Measurements from ENCODE around the gene SEZ6. TPM values are rescaled to one million over a fixed set of nuclear protein-coding genes. Genes with fewer than 3 reads are reported as not detected.

Gene SEZ6
- total RNA-seq, 1 donor from 2014 or later = 1.5 TPM

DNA sequence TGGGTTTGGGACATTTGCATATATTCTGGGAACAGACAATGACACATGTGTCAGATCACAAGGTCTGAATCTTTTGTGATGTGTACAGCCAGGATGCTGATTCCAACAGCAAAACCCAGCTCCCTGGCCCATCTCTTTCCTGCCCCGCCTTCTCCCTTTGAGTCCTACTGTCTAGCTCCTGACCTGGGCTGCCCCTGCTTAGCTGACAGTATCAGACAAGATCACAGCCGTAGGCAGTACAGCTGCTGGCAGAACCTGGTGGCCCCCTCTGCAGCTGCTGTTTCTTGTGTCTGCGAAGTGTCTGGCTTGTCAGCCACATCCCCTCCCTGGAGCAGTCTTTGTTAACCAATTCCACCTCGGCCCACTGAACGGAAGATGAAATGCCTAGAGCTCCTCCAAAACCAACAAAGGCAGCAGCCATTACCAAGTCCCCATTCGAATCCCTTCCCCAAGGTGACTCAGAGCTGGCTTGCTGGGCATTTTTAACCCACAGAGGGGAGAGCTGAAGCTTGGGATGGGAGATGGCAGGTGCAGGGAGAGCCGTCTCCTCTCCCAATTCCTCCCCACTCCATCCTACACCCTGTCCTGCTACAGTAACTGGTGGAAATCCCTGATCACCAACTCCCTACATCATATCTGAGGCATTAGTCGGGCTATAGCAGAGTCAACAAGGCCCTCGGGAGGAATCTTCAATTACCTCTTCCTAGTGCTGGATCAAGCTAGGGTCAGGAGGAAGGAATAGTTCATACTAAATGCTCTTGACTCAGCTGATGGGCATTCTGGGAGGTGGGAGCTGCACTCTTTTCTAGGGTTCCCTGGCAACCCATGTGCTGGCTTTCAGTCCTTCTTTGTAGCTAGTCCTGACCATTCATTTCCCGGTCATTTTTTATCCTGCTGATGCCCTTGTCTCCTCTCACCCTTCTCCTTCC, 42.9 kb upstream of the SEZ6 start:
- no peak overlapping the region for H2AFZ ChIP-seq (replicated peaks)
- H3K27me3 ChIP-seq = no peaks in the 10 kb centered on the region
- no peak overlapping the region for H3K27ac ChIP-seq
- peak; percentile 65 for DNase-seq (ENCODE audit: low spot score)
- no peaks in the 10 kb centered on the region for H3K36me3 ChIP-seq
- H3K36me3 Mint-ChIP-seq = no peaks in the 10 kb centered on the region
- H3K9ac ChIP-seq = no peak overlapping the region
- H3K4me3 ChIP-seq = no peak overlapping the region
- peaks cover 66% of the 10 kb centered on the region for H3K4me1 Mint-ChIP-seq
- TF ChIP-seq EZH2 (IDR thresholded peaks at IDR 0.05) = no peak
- TF ChIP-seq EZH2phosphoT487 (IDR thresholded peaks at IDR 0.05) = no peak
- TF ChIP-seq CTCF (IDR thresholded peaks at IDR 0.05) = no peak
- H3K27ac Mint-ChIP-seq = peak overlapping the region; percentile 29
- H3K27me3 Mint-ChIP-seq (ENCODE audit: insufficient read depth, low read depth) = peaks cover 58% of the 10 kb centered on the region
- H3K9me3 Mint-ChIP-seq = peaks cover 3% of the 10 kb centered on the region
- no peaks in the 10 kb centered on the region for H3K79me2 ChIP-seq (ENCODE audit: low read depth)
- H3K4me3 Mint-ChIP-seq = peak overlapping the region; percentile 75
- peaks cover 15% of the 10 kb centered on the region for H3F3A ChIP-seq (ENCODE audit: low read depth)
- H3K4me2 ChIP-seq = peak overlapping the region; percentile 36
- H3K4me1 ChIP-seq = peaks cover 25% of the 10 kb centered on the region
- no peaks in the 10 kb centered on the region for H3K9me3 ChIP-seq (ENCODE audit: low read depth)
- no peaks in the 10 kb centered on the region for H4K20me1 ChIP-seq (ENCODE audit: low read depth)

- Mint-ChIP-seq H3K4me1 (peaks cover 76% of the 10 kb centered on the region), H3K36me3 (no peaks in the 10 kb centered on the region), H3K4me3 (no peak overlapping the region), H3K27ac (peak overlapping the region; percentile 80), H3K27me3 (ENCODE audit: insufficient read depth, low read depth) (peaks cover 55% of the 10 kb centered on the region), H3K9me3 (peaks cover 3% of the 10 kb centered on the region)
- Histone ChIP-seq H2AFZ (replicated peaks) (no peak overlapping the region), H3K9ac (no peak overlapping the region), H3F3A (ENCODE audit: low read depth) (peaks cover 38% of the 10 kb centered on the region), H3K27me3 (no peaks in the 10 kb centered on the region), H3K36me3 (no peaks in the 10 kb centered on the region), H3K27ac (no peak overlapping the region), H3K79me2 (ENCODE audit: low read depth) (no peaks in the 10 kb centered on the region), H4K20me1 (ENCODE audit: low read depth) (no peaks in the 10 kb centered on the region), H3K4me1 (peaks cover 39% of the 10 kb centered on the region), H3K4me2 (no peak overlapping the region), H3K9me3 (ENCODE audit: low read depth) (no peaks in the 10 kb centered on the region), H3K4me3 (no peak overlapping the region)
- no peak for DNase-seq (ENCODE audit: low spot score)
- no peak for TF ChIP-seq EZH2phosphoT487 (IDR thresholded peaks at IDR 0.05)
- TF ChIP-seq CTCF (IDR thresholded peaks at IDR 0.05) = no peak
Observed at GRCh38 chr17:29046473-29046839, 40.6 kb upstream of the SEZ6 start.

DNA sequence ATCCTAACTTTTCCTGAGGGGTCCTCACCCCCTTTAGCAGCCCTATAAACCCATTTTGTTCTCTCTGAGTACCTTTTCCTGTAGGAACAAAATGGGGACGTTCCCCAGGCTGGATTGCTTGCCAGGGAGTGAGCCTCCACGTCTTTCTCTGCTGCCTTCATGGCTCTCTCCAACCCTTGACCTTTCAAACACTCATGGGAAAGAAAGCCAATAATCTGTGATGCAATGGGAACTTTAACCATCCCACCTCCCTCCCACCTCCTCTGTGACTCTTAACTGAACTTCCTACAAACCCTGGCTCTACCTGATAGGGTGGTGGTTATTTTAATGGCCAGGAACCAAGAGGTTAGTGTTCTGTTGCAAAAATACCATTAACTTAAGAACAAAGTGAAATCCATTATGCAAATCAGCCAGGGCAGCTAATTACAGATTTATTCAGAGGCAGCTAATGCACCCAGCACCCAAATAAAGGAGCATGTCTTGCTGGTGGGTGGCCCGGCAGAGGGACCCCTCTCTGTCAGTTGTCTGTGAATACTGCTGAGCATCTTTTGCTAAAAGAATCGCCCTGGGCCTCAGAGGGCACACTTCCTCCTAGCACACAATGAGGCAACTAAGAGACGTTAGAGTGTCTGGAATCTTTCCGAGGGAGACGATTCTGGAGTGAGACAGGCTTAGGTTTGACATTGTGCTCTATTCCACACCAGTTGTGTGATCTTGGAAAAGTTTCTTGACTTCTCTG, 40.1 kb upstream of the SEZ6 start:
- Histone ChIP-seq H3K4me2 (no peak overlapping the region), H3K27me3 (no peaks in the 10 kb centered on the region), H3K27ac (no peak overlapping the region), H3K36me3 (no peaks in the 10 kb centered on the region), H4K20me1 (ENCODE audit: low read depth) (no peaks in the 10 kb centered on the region), H3K9ac (no peak overlapping the region), H3K4me3 (no peak overlapping the region), H3F3A (ENCODE audit: low read depth) (peaks cover 43% of the 10 kb centered on the region), H2AFZ (replicated peaks) (no peak overlapping the region), H3K9me3 (ENCODE audit: low read depth) (no peaks in the 10 kb centered on the region), H3K79me2 (ENCODE audit: low read depth) (no peaks in the 10 kb centered on the region), H3K4me1 (peaks cover 35% of the 10 kb centered on the region)
- no peak for DNase-seq (ENCODE audit: low spot score)
- Mint-ChIP-seq H3K9me3 (peaks cover 3% of the 10 kb centered on the region), H3K27ac (peak overlapping the region; percentile 21), H3K4me1 (peaks cover 73% of the 10 kb centered on the region), H3K27me3 (ENCODE audit: insufficient read depth, low read depth) (peaks cover 57% of the 10 kb centered on the region), H3K36me3 (no peaks in the 10 kb centered on the region), H3K4me3 (no peak overlapping the region)
- no peak for TF ChIP-seq CTCF (IDR thresholded peaks at IDR 0.05)
- TF ChIP-seq EZH2 (IDR thresholded peaks at IDR 0.05) = no peak
- TF ChIP-seq EZH2phosphoT487 (IDR thresholded peaks at IDR 0.05) = no peak

Measured in neural progenitor cell (in vitro differentiated cells).